Testis (tissue), 3 donors: Measurements from ENCODE around the gene RSPO3. TPM values are rescaled to one million over a fixed set of nuclear protein-coding genes. Genes with fewer than 3 reads are reported as not detected.

ENCODE experiments used
- DNase-seq: peaks from one replicate; pipeline ENCODE4 v3.0.0-alpha.2; 2019
- H3K27ac ChIP-seq, 2 donors: fragments of 200-600 bp; sonication (generic); one replicate each; pipeline ENCODE4 v1.5.1; 2019
- H3K27me3 ChIP-seq: fragments of 200-600 bp; sonication (generic); one replicate; pipeline ENCODE4 v1.5.1; 2019
- H3K36me3 ChIP-seq: fragments of 200-600 bp; sonication (generic); one replicate; pipeline ENCODE4 v1.5.1; 2017; ENCODE audit warnings: low read depth; ENCODE audit errors: missing control alignments
- H3K4me1 ChIP-seq: fragments of 200-600 bp; sonication (generic); one replicate; pipeline ENCODE4 v1.5.1; 2019
- H3K4me3 ChIP-seq, 2 donors: fragments of 200-600 bp; sonication (generic); one replicate each; pipeline ENCODE4 v1.5.1; 2017 to 2019
- H3K9me3 ChIP-seq: fragments of 200-600 bp; sonication (generic); one replicate; pipeline ENCODE4 v1.5.1; 2017
- CTCF ChIP-seq, 3 experiments: fragments of 450-650 bp in 2 of 3; fragments of 200-600 bp in 1 of 3; sonication (generic) in 1 of 3; IDR thresholded peaks; one replicate each; pipeline ENCODE4 v1.5.1; 2016 to 2019; ENCODE audit warnings: antibody characterized with exemption in 3 of 3, mild to moderate bottlenecking in 2 of 3, moderate library complexity in 1 of 3
- POLR2A ChIP-seq: fragments of 450-650 bp; IDR thresholded peaks from one replicate; pipeline ENCODE4 v1.6.1; 2017; ENCODE audit warnings: antibody characterized with exemption, mild to moderate bottlenecking, moderate library complexity
- WGBS, 2 donors: methylation state at CpG; one replicate each; pipeline ENCODE4 v1.1.5; 2018; 5-methylcytosine and 5-hydroxymethylcytosine counted together
- intact Hi-C: fragments of 100-400 bp; cut with DNase I; formaldehyde crosslinking; loops from one replicate; pipeline ENCODE4 v1.15.1; 2023; ENCODE audit warnings: low total_unique reads
- polyA plus RNA-seq: library from polyadenylated mRNA; stranded (reverse); fragments of 350-450 nt; fragmentation: Illumina TruSeq; extraction: RNeasy Lipid Tissue Mini Kit (QIAGEN cat#74804); gene quantifications from one replicate; pipeline ENCODE4 v1.2.3, GENCODE V29; 2014; ENCODE audit warnings: low read depth, low replicate concordance; ENCODE audit not compliant: insufficient read depth
- total RNA-seq, 2 donors: library from RNA; depleted of rRNA; stranded (reverse); fragments of >200 nt; gene quantifications; one replicate each; pipeline ENCODE4 v1.2.3, GENCODE V29; 2016

Gene RSPO3
- total and polyA plus RNA-seq, 3 donors from 2014 or later = 0.06 to 6.6 (median 1.5) TPM

DNA sequence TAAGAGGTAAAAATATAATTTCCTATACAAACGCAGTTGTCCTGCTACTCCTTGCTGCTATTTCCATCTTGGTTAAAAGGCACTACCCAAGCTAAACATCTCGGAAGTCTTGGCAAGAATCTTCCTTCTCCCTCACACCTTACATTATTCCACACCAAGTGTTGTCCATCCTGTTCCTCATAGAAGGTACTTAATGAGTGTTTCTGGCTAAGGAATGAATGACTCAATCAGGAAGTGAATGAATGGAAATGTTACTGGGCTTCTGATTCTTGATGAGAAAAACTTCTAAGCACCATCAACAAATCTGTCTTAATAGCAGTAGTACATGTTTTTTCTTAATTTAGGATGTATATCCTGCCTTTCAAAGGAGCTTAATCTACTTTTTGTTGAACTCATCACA is 40.6 kb upstream of the RSPO3 start:
- DNase-seq = no peak
- H3K9me3 ChIP-seq = no peaks in the 10 kb centered on the region
- H3K4me1 ChIP-seq = no peaks in the 10 kb centered on the region
- no peak overlapping the region for H3K4me3 ChIP-seq
- no peaks in the 10 kb centered on the region for H3K36me3 ChIP-seq
- 83 to 90% methylated on average over 2 of the region's 2 CpGs for WGBS, 2 donors
- intact Hi-C loops = no loop called here
- H3K27ac ChIP-seq = no peak overlapping the region
- H3K27me3 ChIP-seq = no peaks in the 10 kb centered on the region
- TF ChIP-seq CTCF (IDR thresholded peaks at IDR 0.05) (no peak), POLR2A (no peak)

DNA sequence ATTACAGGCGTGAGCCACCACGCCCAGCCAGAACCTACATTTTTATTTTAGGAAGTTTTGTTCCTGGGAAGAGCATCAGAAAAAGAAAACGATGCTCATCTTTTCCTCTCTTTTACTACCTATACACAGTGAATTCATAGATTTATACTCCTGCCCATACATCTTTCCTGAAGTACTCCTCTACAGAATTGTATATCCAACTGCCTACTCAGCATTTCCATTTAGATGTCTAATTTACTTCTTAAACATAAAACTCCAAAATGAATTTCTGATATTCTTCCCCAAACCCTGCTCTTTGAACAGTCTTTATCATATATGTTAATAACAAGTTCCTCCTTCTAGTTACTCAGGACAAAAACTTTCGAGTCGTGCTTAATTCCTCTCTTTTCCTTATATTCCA is 39.8 kb upstream of the RSPO3 start:
- H3K27ac ChIP-seq = no peak overlapping the region
- H3K4me1 ChIP-seq = no peaks in the 10 kb centered on the region
- intact Hi-C loops = no loop called here
- 91 to 94% methylated on average over 5 of the region's 5 CpGs for WGBS, 2 donors
- H3K4me3 ChIP-seq = no peak overlapping the region
- DNase-seq = no peak
- TF ChIP-seq POLR2A = no peak
- no peak for TF ChIP-seq CTCF (IDR thresholded peaks at IDR 0.05)
- H3K36me3 ChIP-seq = no peaks in the 10 kb centered on the region
- no peaks in the 10 kb centered on the region for H3K9me3 ChIP-seq
- no peaks in the 10 kb centered on the region for H3K27me3 ChIP-seq

- H3K27me3 ChIP-seq = no peaks in the 10 kb centered on the region
- no peak overlapping the region for H3K27ac ChIP-seq
- no peak overlapping the region for H3K4me3 ChIP-seq
- no peaks in the 10 kb centered on the region for H3K36me3 ChIP-seq
- no peak for DNase-seq
- H3K9me3 ChIP-seq = no peaks in the 10 kb centered on the region
- TF ChIP-seq POLR2A (no peak), CTCF (IDR thresholded peaks at IDR 0.05) (no peak)
- intact Hi-C loops = no loop called here
- no peaks in the 10 kb centered on the region for H3K4me1 ChIP-seq
Measured at GRCh38 chr6:127079681-127080080, 38.8 kb upstream of the RSPO3 start.

DNA sequence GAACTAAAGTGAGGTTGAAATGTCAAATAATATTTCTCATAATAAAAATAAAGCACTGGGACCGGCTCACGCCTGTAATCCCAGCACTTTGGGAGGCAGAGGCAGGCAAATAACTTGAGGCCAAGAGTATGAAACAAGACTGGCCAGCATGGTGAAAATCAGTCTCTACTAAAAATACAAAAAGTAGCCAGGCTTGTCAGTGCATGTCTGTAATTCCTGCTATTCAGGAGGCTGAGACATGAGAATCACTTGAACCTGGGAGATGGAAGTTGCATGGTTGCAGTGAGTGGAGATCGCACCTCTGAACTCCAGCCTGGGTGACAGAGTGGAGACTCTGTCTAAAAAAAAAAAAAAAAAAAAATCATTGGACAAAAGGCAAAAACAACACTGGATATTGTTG is 38.4 kb upstream of the RSPO3 start:
- 81 to 94% methylated on average over 3 of the region's 3 CpGs for WGBS, 2 donors
- no peak overlapping the region for H3K4me3 ChIP-seq
- intact Hi-C loops = no loop called here

More for the DNA sequence above, 38.4 kb upstream of the RSPO3 start:
- no peaks in the 10 kb centered on the region for H3K36me3 ChIP-seq
- DNase-seq = no peak
- TF ChIP-seq POLR2A = no peak
- TF ChIP-seq CTCF (IDR thresholded peaks at IDR 0.05) = no peak
- no peaks in the 10 kb centered on the region for H3K27me3 ChIP-seq
- no peaks in the 10 kb centered on the region for H3K9me3 ChIP-seq
- H3K4me1 ChIP-seq = no peaks in the 10 kb centered on the region
- H3K27ac ChIP-seq = no peak overlapping the region
